ENCODE measurements around the gene SCPEP1. TPM values are rescaled to one million over a fixed set of nuclear protein-coding genes. Genes with fewer than 3 reads are reported as not detected.

The SCPEP1 gene
- total and polyA plus RNA-seq, 2 experiments from 2014 or later: 36.0 to 42.0 TPM

GRCh38 chr17:57009737-57010445 lies 32.0 kb downstream of the SCPEP1 start:
- Histone ChIP-seq H3K9ac (no peak overlapping the region), H3K36me3 (ENCODE audit: low read depth) (no peaks in the 10 kb centered on the region), H3K4me1 (ENCODE audit: insufficient read depth) (no peaks in the 10 kb centered on the region), H3K79me2 (ENCODE audit: insufficient read depth) (no peaks in the 10 kb centered on the region), H3K9me3 (ENCODE audit: low read depth) (no peaks in the 10 kb centered on the region), H3K9me2 (ENCODE audit: insufficient read depth) (no peaks in the 10 kb centered on the region), H3K4me3 (no peak overlapping the region), H3K27ac (no peak overlapping the region), H2AFZ (0 out of 2 replicates have a peak overlapping the region, but pooled peaks have one; percentile 37), H3K4me2 (ENCODE audit: unreplicated experiment) (no peak overlapping the region), H3K27me3 (replicated peaks; ENCODE audit: insufficient read depth) (no peaks in the 10 kb centered on the region), H3F3A (ENCODE audit: insufficient read depth) (no peaks in the 10 kb centered on the region), H4K20me1 (ENCODE audit: insufficient read depth) (no peaks in the 10 kb centered on the region)
- DNase-seq: peak; percentile 63
- 26 to 27% methylated on average over 7 of the region's 7 CpGs for WGBS, 2 experiments (ENCODE audit: low coverage in 1 of 2, low lambda C conversion rate in 2 of 2, missing lambda C conversion rate in 2 of 2)
- in situ Hi-C loops (cut with MboI): no loop called here
- TF ChIP-seq EZH2phosphoT487 (IDR thresholded peaks at IDR 0.05; ENCODE audit: insufficient read depth, low read depth) (no peak), EZH2 (IDR thresholded peaks at IDR 0.05; ENCODE audit: insufficient read depth, poor library complexity, severe bottlenecking) (no peak)

- in situ Hi-C loops (cut with MboI): no loop called here
- Histone ChIP-seq H3K4me1 (ENCODE audit: insufficient read depth) (no peaks in the 10 kb centered on the region), H3K27me3 (replicated peaks; ENCODE audit: insufficient read depth) (no peaks in the 10 kb centered on the region), H3K4me2 (ENCODE audit: unreplicated experiment) (no peak overlapping the region), H3K4me3 (no peak overlapping the region), H3K36me3 (ENCODE audit: low read depth) (no peaks in the 10 kb centered on the region), H2AFZ (no peak overlapping the region), H4K20me1 (ENCODE audit: insufficient read depth) (no peaks in the 10 kb centered on the region), H3K9me2 (ENCODE audit: insufficient read depth) (no peaks in the 10 kb centered on the region), H3K9ac (no peak overlapping the region), H3K79me2 (ENCODE audit: insufficient read depth) (no peaks in the 10 kb centered on the region), H3K27ac (no peak overlapping the region), H3K9me3 (ENCODE audit: low read depth) (no peaks in the 10 kb centered on the region), H3F3A (ENCODE audit: insufficient read depth) (no peaks in the 10 kb centered on the region)
- DNase-seq: no peak
- 49 to 53% methylated on average over 3 of the region's 3 CpGs for WGBS, 2 experiments (ENCODE audit: low coverage in 1 of 2, low lambda C conversion rate in 2 of 2, missing lambda C conversion rate in 2 of 2)
- TF ChIP-seq EZH2phosphoT487 (IDR thresholded peaks at IDR 0.05; ENCODE audit: insufficient read depth, low read depth): no peak
- no peak for TF ChIP-seq EZH2 (IDR thresholded peaks at IDR 0.05; ENCODE audit: insufficient read depth, poor library complexity, severe bottlenecking)
Observed at GRCh38 chr17:57010487-57010886, 32.6 kb downstream of the SCPEP1 start.

DNA sequence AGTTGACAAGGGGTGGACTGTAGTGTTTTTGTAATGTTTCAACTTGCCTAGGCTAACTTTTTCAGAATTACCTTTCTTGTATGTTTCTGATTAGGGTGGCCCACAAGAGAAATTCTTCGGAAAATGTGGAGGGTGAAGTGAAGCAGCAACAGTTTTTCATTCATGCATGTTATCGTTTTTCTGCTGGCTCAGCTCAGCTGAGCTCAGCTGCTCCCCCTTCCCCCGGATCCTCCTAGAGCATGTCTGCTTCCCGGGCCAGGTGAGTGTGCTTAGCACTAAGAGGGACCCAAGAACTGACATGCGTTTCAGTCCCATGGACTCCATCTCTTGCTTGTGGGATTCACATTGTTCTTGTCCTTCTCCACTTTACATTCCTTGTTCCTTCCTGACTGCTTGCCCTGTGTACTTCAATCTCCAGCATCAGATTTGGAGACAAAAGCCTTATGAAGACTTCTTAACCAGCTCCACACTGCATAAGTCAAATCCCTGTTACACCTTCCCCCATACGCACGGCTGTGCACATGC lies 33.6 kb downstream of the SCPEP1 start:
- H3K9me2 ChIP-seq (ENCODE audit: insufficient read depth): no peaks in the 10 kb centered on the region
- H3K27me3 ChIP-seq (replicated peaks; ENCODE audit: insufficient read depth): no peaks in the 10 kb centered on the region
- H3K4me3 ChIP-seq: no peak overlapping the region
- DNase-seq: no peak
- TF ChIP-seq EZH2phosphoT487 (IDR thresholded peaks at IDR 0.05; ENCODE audit: insufficient read depth, low read depth) (no peak), EZH2 (IDR thresholded peaks at IDR 0.05; ENCODE audit: insufficient read depth, poor library complexity, severe bottlenecking) (no peak)
- no peaks in the 10 kb centered on the region for H3K36me3 ChIP-seq (ENCODE audit: low read depth)
- no peak overlapping the region for H3K9ac ChIP-seq
- no peaks in the 10 kb centered on the region for H4K20me1 ChIP-seq (ENCODE audit: insufficient read depth)
- no peak overlapping the region for H3K27ac ChIP-seq
- H3F3A ChIP-seq (ENCODE audit: insufficient read depth): no peaks in the 10 kb centered on the region
- H3K4me2 ChIP-seq (ENCODE audit: unreplicated experiment): no peak overlapping the region
- H3K79me2 ChIP-seq (ENCODE audit: insufficient read depth): no peaks in the 10 kb centered on the region
- H3K9me3 ChIP-seq (ENCODE audit: low read depth): no peaks in the 10 kb centered on the region
- no peaks in the 10 kb centered on the region for H3K4me1 ChIP-seq (ENCODE audit: insufficient read depth)
- 23 to 26% methylated on average over 7 of the region's 7 CpGs for WGBS, 2 experiments (ENCODE audit: low coverage in 1 of 2, low lambda C conversion rate in 2 of 2, missing lambda C conversion rate in 2 of 2)
- in situ Hi-C loops (cut with MboI): no loop called here
- H2AFZ ChIP-seq: no peak overlapping the region

DNA sequence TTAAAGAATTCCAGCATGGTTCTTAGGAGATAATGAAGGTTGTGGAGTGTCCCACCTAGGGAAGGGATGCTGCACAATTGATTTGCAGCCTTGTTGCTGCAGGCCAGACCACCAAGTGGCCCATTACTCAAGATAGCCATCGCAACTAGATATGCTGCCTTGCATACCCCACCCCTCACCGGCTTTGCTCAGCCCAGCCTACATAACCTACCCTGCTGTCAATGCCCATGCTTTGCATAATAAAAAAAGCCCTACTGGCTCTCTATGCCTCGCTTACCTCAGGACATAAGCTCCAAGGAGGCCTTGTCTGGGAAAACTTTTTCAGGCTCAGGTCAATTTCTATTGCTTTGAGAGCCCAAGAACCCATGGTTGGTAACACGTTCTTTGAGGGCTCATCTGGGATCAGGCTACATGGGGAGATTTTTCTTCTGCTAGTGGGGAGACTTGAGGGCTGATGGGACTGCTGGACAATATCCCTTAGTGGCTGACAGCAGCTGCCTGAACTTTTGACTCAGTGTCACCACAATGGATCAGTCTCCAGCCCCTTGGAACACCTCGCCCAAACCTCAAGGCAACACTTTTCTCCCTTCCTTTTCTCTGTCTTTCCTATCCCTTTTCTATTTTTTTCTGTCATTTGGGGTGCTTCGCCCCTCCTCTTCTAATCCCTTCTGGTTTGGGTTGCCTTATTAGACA lies 38.3 kb downstream of the SCPEP1 start:
- Histone ChIP-seq H3K4me2 (ENCODE audit: unreplicated experiment) (no peak overlapping the region), H3K27me3 (replicated peaks; ENCODE audit: insufficient read depth) (0 out of 2 replicates have a peak, but pooled peaks cover 9% of the 10 kb centered on the region), H2AFZ (no peak overlapping the region), H3K4me1 (ENCODE audit: insufficient read depth) (no peaks in the 10 kb centered on the region), H3K9ac (no peak overlapping the region), H3K9me3 (ENCODE audit: low read depth) (no peaks in the 10 kb centered on the region), H4K20me1 (ENCODE audit: insufficient read depth) (no peaks in the 10 kb centered on the region), H3K27ac (no peak overlapping the region), H3K36me3 (ENCODE audit: low read depth) (no peaks in the 10 kb centered on the region), H3F3A (ENCODE audit: insufficient read depth) (no peaks in the 10 kb centered on the region), H3K4me3 (no peak overlapping the region), H3K79me2 (ENCODE audit: insufficient read depth) (no peaks in the 10 kb centered on the region), H3K9me2 (ENCODE audit: insufficient read depth) (no peaks in the 10 kb centered on the region)
- WGBS, 2 experiments (ENCODE audit: low coverage in 1 of 2, low lambda C conversion rate in 2 of 2, missing lambda C conversion rate in 2 of 2): 48% methylated on average over 6 of the region's 6 CpGs
- no peak for DNase-seq
- no peak for TF ChIP-seq EZH2 (IDR thresholded peaks at IDR 0.05; ENCODE audit: insufficient read depth, poor library complexity, severe bottlenecking)
- TF ChIP-seq EZH2phosphoT487 (IDR thresholded peaks at IDR 0.05; ENCODE audit: insufficient read depth, low read depth): no peak
- in situ Hi-C loops (cut with MboI): no loop called here

All from GM23248 (cell line).